Dendritic cell treated with granulocyte-macrophage colony-stimulating factor and Interleukin-4, amounts not matched to agents 40 ng/mL and 50 ng/mL, for 4 days (primary cell): ENCODE data around the gene STK39.

Experiments used
- H3K27ac Mint-ChIP-seq: one replicate; pipeline ENCODE4 v1.8.0; 2022; ENCODE audit warnings: mild to moderate bottlenecking, mixed read lengths
- H3K27me3 Mint-ChIP-seq: one replicate; pipeline ENCODE4 v1.8.0; 2022; ENCODE audit warnings: mild to moderate bottlenecking, mixed read lengths
- H3K36me3 Mint-ChIP-seq: one replicate; pipeline ENCODE4 v1.8.0; 2022; ENCODE audit warnings: low read depth, mixed read lengths
- H3K4me1 Mint-ChIP-seq: one replicate; pipeline ENCODE4 v1.8.0; 2022; ENCODE audit warnings: low read depth, mixed read lengths
- H3K4me3 Mint-ChIP-seq: one replicate; pipeline ENCODE4 v1.8.0; 2022; ENCODE audit warnings: mild to moderate bottlenecking, moderate library complexity, mixed read lengths
- H3K9me3 Mint-ChIP-seq: one replicate; pipeline ENCODE4 v1.8.0; 2022; ENCODE audit warnings: mixed read lengths
- intact Hi-C: fragments of 100-400 bp; cut with micrococcal nuclease; formaldehyde crosslinking; loops from one replicate; pipeline ENCODE4 v1.15.0; 2022

The STK39 gene

GRCh38 chr2:168191955-168192785 is 55.2 kb downstream of the STK39 start:
- Mint-ChIP-seq H3K9me3 (no peaks in the 10 kb centered on the region), H3K36me3 (no peaks in the 10 kb centered on the region), H3K4me3 (no peak overlapping the region), H3K4me1 (peaks cover 29% of the 10 kb centered on the region), H3K27ac (no peak overlapping the region), H3K27me3 (no peaks in the 10 kb centered on the region)
- intact Hi-C loops = no loop called here

GRCh38 chr2:168190590-168191336 is 56.6 kb downstream of the STK39 start:
- Mint-ChIP-seq H3K4me3 (no peak overlapping the region), H3K9me3 (no peaks in the 10 kb centered on the region), H3K27ac (no peak overlapping the region), H3K4me1 (peaks cover 37% of the 10 kb centered on the region), H3K36me3 (no peaks in the 10 kb centered on the region), H3K27me3 (no peaks in the 10 kb centered on the region)
- intact Hi-C loops = no loop called here

- peaks cover 43% of the 10 kb centered on the region for H3K4me1 Mint-ChIP-seq
- intact Hi-C loops = no loop called here
- H3K27ac Mint-ChIP-seq = no peak overlapping the region
Observed at GRCh38 chr2:168189835-168190569, 57.4 kb downstream of the STK39 start.

GRCh38 chr2:168188002-168188401 is 59.4 kb downstream of the STK39 start:
- intact Hi-C loops = no loop called here
- Mint-ChIP-seq H3K27ac (no peak overlapping the region), H3K27me3 (no peaks in the 10 kb centered on the region), H3K4me1 (peaks cover 52% of the 10 kb centered on the region), H3K36me3 (no peaks in the 10 kb centered on the region), H3K9me3 (no peaks in the 10 kb centered on the region), H3K4me3 (no peak overlapping the region)

More at GRCh38 chr2:168189835-168190569, 57.4 kb downstream of the STK39 start:
- H3K4me3 Mint-ChIP-seq = no peak overlapping the region
- H3K27me3 Mint-ChIP-seq = no peaks in the 10 kb centered on the region
- no peaks in the 10 kb centered on the region for H3K36me3 Mint-ChIP-seq
- H3K9me3 Mint-ChIP-seq = no peaks in the 10 kb centered on the region

GRCh38 chr2:168186452-168186851 is 60.9 kb downstream of the STK39 start:
- H3K27ac Mint-ChIP-seq = peak overlapping the region; percentile 82
- intact Hi-C loops = no loop called here
- no peaks in the 10 kb centered on the region for H3K36me3 Mint-ChIP-seq
- H3K4me1 Mint-ChIP-seq = peaks cover 39% of the 10 kb centered on the region
- H3K9me3 Mint-ChIP-seq = no peaks in the 10 kb centered on the region
- H3K4me3 Mint-ChIP-seq = no peak overlapping the region
- no peaks in the 10 kb centered on the region for H3K27me3 Mint-ChIP-seq

GRCh38 chr2:168185583-168186274 is 61.7 kb downstream of the STK39 start:
- no peak overlapping the region for H3K4me3 Mint-ChIP-seq
- H3K27ac Mint-ChIP-seq = peak overlapping the region; percentile 82
- H3K27me3 Mint-ChIP-seq = no peaks in the 10 kb centered on the region
- intact Hi-C loops = no loop called here
- H3K36me3 Mint-ChIP-seq = no peaks in the 10 kb centered on the region
- peaks cover 39% of the 10 kb centered on the region for H3K4me1 Mint-ChIP-seq
- H3K9me3 Mint-ChIP-seq = no peaks in the 10 kb centered on the region

GRCh38 chr2:168184681-168185513 is 62.5 kb downstream of the STK39 start:
- Mint-ChIP-seq H3K9me3 (no peaks in the 10 kb centered on the region), H3K27ac (peak overlapping the region; percentile 82), H3K27me3 (no peaks in the 10 kb centered on the region), H3K36me3 (no peaks in the 10 kb centered on the region), H3K4me1 (peaks cover 35% of the 10 kb centered on the region), H3K4me3 (no peak overlapping the region)
- intact Hi-C loops = no loop called here

- Mint-ChIP-seq H3K27ac (peak overlapping the region; percentile 82), H3K4me1 (peaks cover 39% of the 10 kb centered on the region)
Observed at GRCh38 chr2:168183308-168183997, 63.9 kb downstream of the STK39 start.

GRCh38 chr2:168182550-168183249 is 64.7 kb downstream of the STK39 start:
- Mint-ChIP-seq H3K4me3 (no peak overlapping the region), H3K36me3 (no peaks in the 10 kb centered on the region), H3K9me3 (no peaks in the 10 kb centered on the region), H3K27me3 (no peaks in the 10 kb centered on the region), H3K27ac (peak overlapping the region; percentile 82), H3K4me1 (peaks cover 40% of the 10 kb centered on the region)
- intact Hi-C loops = no loop called here

More at GRCh38 chr2:168183308-168183997, 63.9 kb downstream of the STK39 start:
- no peaks in the 10 kb centered on the region for H3K27me3 Mint-ChIP-seq
- H3K9me3 Mint-ChIP-seq = no peaks in the 10 kb centered on the region
- intact Hi-C loops = no loop called here
- H3K36me3 Mint-ChIP-seq = no peaks in the 10 kb centered on the region
- H3K4me3 Mint-ChIP-seq = no peak overlapping the region

- Mint-ChIP-seq H3K36me3 (no peaks in the 10 kb centered on the region), H3K4me3 (no peak overlapping the region), H3K9me3 (no peaks in the 10 kb centered on the region), H3K27me3 (no peaks in the 10 kb centered on the region), H3K4me1 (peaks cover 40% of the 10 kb centered on the region), H3K27ac (no peak overlapping the region)
- intact Hi-C loops = no loop called here
Observed at GRCh38 chr2:168181825-168182224, 65.6 kb downstream of the STK39 start.

- H3K27ac Mint-ChIP-seq = no peak overlapping the region
- H3K4me1 Mint-ChIP-seq = peaks cover 32% of the 10 kb centered on the region
- no peaks in the 10 kb centered on the region for H3K36me3 Mint-ChIP-seq
- no peaks in the 10 kb centered on the region for H3K9me3 Mint-ChIP-seq
- H3K27me3 Mint-ChIP-seq = no peaks in the 10 kb centered on the region
- intact Hi-C loops = no loop called here
- H3K4me3 Mint-ChIP-seq = no peak overlapping the region
Observed at GRCh38 chr2:168180914-168181313, 66.5 kb downstream of the STK39 start.

- Mint-ChIP-seq H3K27ac (no peak overlapping the region), H3K4me3 (no peak overlapping the region), H3K4me1 (peaks cover 31% of the 10 kb centered on the region), H3K9me3 (no peaks in the 10 kb centered on the region), H3K27me3 (no peaks in the 10 kb centered on the region), H3K36me3 (no peaks in the 10 kb centered on the region)
- intact Hi-C loops = no loop called here
Observed at GRCh38 chr2:168180483-168180882, 66.9 kb downstream of the STK39 start.
